Cerebellar cortex (tissue), 1 donor: ENCODE data around the gene SLC16A7.
A peak's percentile ranks its signal among the peaks of the same experiment; 100 is the strongest.

ENCODE experiments used
- DNase-seq: peaks from one replicate; pipeline ENCODE4 v3.0.0-alpha.2; 2015; ENCODE audit warnings: low spot score

The SLC16A7 gene

GRCh38 chr12:59624732-59625460, 29.1 kb downstream of the SLC16A7 start:
- DNase-seq, result no peak

DNA sequence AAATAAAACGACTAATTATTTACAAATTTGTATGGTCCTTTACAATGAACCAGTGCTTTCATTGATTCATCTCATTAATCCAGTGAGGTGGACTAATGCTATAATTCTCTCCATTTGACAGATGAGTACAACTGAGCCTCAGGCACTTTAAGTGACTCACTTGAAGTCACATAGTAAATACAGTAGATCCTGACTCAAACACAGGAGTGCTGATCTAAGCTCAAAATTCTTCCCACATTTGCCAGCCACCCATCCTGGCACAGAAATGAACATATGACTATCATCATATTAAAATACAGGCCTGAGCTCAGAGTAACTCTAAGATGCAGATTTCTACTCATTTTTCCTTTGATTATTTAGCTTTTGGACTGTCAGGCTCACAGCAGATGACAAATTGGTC, 30.6 kb downstream of the SLC16A7 start:
- DNase-seq, result no peak

DNA sequence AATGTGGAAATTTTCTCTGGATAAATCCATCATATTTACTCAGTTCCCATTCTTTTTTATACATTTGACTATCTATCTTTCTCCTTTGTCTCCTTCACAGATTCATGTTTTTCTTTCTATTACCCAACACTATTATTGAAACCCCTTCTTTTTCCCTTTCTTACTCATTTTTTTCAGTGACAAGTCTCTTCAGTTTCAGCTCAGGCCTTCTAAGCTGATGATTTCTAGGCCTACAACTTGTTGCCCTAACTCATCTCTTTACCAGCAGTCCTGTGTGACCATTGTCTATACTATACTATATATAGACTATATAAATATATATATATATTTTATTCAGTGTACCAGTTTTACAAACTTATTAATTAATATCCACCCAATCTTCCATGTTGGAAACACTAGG, 31.8 kb downstream of the SLC16A7 start:
- DNase-seq, result no peak

GRCh38 chr12:59629890-59630289, 34.1 kb downstream of the SLC16A7 start:
- no peak for DNase-seq

DNA sequence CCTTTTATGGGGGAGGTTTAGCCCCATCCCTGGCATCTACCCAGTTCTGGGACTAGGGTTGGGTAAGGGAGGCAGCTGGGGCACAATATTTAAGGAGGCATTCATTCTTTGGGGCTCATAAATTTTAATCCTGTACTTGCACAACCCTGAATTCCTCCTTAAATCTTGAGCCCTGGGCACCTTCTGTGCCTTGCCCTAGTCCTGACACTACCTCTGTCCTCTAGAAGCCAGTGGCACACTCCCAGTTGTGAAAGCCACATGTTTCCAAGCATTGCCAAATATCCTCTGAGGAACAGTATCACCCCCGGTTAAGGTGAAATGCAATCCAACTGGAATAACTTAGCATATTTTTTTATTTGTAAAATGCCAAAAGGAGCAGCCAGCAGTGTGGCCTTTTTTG, 36.6 kb downstream of the SLC16A7 start:
- DNase-seq, result no peak

DNA sequence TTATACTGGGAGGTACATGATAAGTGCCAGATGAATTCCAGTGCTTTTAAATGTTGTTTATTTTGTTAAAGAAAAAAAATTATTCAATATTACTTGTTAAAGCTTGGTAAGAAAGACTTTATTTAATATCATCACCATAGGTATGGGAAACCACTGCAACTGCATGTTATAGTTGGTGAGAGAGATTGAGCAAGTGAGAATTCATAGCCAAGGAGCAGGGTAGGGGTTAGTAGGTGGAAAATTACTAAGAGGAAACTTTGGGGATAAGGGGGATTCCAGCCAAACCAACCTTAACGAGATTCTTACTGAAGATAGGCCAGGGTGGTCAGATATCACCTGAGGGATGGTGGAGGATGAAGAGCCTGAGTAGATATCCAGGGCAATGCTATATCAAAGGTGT, 38.4 kb downstream of the SLC16A7 start:
- no peak for DNase-seq

GRCh38 chr12:59636945-59637691, 41.3 kb downstream of the SLC16A7 start:
- DNase-seq, result no peak

DNA sequence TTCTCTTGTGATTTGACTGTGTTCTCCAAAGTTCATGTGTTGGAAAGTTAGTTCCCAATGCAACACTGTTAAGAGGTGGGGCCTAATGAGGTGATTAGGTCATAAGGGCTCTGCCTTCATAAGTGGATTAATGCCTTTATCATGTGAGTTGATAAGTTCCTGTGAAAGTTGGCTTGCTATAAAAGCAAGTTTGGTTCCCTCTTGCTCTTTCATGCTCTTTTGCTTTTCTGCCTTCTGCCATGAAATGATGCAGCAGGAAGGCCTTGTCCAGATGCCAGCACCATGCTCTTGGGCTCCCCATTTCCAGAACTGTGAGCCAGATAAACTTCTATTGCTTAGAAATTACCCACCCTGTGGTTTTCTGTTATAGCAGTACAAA, 41.9 kb downstream of the SLC16A7 start:
- DNase-seq, result no peak

DNA sequence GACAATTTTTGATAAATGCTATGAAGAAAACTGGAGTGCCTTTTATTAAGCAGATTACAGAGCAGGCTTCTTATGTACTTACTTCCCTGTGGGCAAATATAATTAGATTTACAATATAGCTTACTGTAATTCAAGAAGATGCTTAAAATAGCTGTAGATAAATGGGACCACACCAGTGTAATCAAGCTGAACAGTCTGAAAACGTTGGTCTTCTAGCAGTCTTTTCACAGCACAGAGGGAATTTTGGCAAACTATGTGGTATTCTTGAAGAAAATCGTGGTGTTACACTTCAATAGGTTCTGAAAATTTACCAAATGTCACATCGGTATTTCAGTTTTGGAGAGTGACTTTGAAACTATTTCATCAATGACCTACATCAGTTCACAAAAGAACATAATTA, 47.7 kb downstream of the SLC16A7 start:
- DNase-seq, result no peak

DNA sequence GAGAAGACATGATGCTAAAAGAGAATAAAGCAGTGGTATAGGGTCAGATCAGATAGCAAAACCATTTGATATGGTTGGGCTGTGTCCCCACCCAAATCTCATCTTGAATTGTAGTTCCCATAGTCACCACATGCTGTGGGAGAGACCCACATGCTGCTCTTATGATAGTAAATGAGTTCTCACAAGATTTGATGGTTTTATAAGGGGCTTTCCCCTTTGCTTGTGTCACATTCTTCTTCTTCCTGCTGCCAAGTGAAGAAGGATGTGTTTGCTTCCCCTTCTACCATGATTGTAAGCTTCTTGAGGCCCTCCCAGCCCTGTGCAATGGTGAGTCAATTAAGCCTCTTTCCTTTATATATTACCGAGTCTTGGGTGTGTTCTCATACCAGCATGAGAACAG, 49.4 kb downstream of the SLC16A7 start:
- DNase-seq, result no peak

- no peak for DNase-seq
Observed at GRCh38 chr12:59646636-59647035, 50.8 kb downstream of the SLC16A7 start.

DNA sequence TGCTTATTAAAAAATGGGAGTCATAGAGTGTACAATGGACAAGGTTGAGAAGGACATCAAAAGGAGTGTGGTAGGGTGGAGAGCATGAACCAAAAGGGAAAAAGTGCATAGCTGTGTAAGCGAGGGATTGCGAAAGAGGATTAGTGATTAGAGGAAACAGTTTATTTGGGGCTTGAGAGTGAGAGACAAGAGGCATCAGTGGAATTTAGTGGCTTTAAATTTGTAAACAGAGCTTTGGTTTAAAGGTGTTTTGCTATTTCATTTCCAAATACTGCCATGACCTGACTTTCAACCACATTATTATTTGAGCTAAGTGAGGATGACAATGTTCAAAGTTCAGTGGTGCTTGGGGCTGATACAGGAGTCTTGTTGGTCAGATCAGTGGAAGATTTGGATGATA, 53.4 kb downstream of the SLC16A7 start:
- DNase-seq, result no peak

DNA sequence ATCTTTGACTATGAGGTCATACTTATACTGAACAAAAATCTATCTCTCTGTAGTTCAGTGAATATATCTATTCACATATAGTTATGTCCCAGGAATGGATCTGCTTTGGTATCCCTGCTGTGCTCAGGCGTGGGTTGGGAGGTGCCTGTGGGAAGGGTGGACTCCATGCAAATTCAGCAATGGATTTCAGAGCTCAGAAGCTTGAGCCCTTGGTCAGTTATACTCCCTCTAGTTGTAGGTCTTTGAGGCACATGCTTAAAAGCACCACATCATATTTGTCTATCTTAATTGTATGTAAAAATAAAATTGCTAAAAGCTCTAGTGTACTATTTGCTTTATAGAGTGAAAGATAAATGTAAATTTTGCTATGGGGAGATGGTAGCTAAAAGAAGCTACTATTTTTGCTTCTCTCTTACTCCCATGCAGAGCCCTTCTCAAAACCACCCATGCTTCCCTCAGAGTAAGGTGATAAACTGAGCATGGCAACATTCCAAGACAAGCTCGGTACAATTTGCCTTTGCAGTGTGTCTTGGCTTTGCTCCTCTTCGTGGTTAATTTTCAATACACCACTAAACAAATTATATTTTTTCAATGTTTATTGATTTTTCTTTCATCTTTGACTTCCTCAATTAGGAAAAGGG, 54.9 kb downstream of the SLC16A7 start:
- peak; percentile 46 for DNase-seq

DNA sequence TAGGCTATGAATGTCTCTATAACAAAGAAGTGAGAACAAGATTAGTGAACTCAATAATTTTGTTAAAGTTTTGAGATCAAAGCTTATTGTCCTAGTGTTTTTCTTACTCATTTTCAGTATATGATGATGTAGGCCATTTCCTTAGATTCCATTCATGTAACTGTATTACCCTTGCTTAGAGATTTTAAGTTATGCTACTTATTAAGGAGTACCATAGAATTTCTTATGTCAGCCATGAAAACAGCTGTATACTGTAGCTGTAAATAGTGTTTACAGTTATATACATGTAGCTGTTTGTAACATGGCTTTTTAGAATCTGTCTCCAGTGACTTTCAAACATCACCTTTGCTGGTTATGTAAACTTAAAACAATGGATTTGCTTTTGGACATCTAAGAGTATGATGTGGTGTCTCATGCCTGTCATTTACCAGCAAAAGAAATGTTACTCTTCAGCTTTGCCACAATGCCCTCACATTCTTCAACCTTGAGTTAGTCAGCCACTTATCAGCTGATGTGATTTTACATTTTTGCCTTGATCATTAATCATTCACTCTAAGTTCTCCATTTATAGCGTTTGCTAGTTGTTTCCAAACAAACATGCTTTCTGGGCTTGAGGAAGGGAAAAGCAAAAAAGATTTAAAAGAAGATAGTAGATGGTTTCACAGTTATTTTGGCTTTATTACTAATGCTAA, 55.5 kb downstream of the SLC16A7 start:
- peak; percentile 6 for DNase-seq

GRCh38 chr12:59652130-59652529, 56.3 kb downstream of the SLC16A7 start:
- DNase-seq, result no peak

GRCh38 chr12:59654061-59654460, 58.2 kb downstream of the SLC16A7 start:
- DNase-seq, result no peak

DNA sequence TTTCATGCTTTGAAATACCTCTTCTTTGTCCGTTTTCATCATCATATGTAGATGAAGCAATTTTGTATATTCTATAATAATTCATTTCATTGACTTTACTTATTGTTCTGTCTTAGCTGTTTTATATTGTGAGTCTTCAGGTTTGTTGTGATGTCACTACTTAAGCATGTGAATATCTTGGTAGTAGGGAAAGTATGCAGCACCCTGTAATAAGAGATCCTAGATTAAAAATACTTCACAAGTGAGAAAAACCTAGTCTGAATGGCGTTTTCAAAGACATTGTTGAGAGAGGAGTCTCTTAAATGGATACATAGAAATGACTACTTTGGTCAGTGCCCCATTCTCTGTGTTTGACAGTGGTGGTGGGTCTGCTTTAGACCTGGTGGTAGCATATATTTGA, 61.4 kb downstream of the SLC16A7 start:
- no peak for DNase-seq

- DNase-seq, result no peak
Observed at GRCh38 chr12:59657711-59658110, 61.9 kb downstream of the SLC16A7 start.

- no peak for DNase-seq
Observed at GRCh38 chr12:59660148-59660547, 64.3 kb downstream of the SLC16A7 start.

GRCh38 chr12:59660921-59661597, 65.2 kb downstream of the SLC16A7 start:
- DNase-seq, result no peak

DNA sequence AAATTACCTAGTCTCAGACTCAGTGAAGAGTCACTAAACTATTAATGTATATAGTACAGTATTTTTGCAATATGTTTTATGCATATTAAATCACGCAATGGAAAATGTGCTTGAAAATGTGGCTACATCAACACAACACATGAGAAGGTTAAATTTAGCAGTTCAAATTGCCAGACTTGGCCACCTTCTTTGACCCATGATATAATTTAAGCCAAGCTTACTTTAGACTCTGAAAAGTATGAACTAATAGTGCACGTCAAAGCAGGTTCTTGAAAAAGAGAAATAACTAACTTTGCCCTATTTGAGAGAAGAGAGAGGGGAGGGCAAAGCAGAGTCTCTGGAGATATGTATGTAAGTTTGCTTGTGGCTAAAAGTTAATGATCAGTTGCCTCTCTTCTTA, 68.7 kb downstream of the SLC16A7 start:
- DNase-seq, result no peak

DNA sequence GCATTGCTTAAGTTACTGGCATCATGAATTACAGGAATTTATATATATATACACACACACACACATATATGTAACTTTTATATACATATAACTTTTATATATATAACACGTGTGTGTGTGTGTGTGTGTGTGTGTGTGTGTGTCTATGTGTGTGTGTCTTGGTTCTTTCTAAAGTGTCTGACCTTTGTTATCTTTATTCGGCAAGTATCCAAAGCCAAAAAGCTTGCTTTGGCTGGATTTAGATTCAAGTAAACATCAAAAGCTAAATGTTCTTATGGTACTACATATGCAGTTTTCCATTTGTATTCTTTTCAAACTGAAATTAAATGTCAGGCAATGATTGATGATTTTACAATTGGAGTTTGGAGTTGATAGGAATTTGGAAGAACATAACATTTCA, 69.9 kb downstream of the SLC16A7 start:
- no peak for DNase-seq
